NCI-H2171 treated with DMSO at 0.1 percent for 48 hours (cell line): ENCODE results near the gene TEN1.

Source experiments
- DNase-seq: peaks from one replicate; lab custom pipeline; 2025; lab: John Stamatoyannopoulos, UW

Gene TEN1

GRCh38 chr17:75976175-75976848 lies 2.7 kb upstream of the TEN1 start:
- no peak for DNase-seq

GRCh38 chr17:75979705-75980187 lies 706 bp downstream of the TEN1 start:
- DNase-seq, result no peak

GRCh38 chr17:75980188-75981018 lies 1.4 kb downstream of the TEN1 start:
- no peak for DNase-seq

GRCh38 chr17:75981019-75981615 lies 2.1 kb downstream of the TEN1 start:
- no peak for DNase-seq

GRCh38 chr17:75983501-75984181 lies 4.6 kb downstream of the TEN1 start:
- DNase-seq, result no peak

- DNase-seq, result no peak
These were observed 6.9 kb downstream of the TEN1 start for GRCh38 chr17:75985986-75986385.

- no peak for DNase-seq
These were observed 8.0 kb downstream of the TEN1 start for GRCh38 chr17:75987041-75987440.

- DNase-seq, result no peak
These were observed 12.4 kb downstream of the TEN1 start for GRCh38 chr17:75991396-75991795.

GRCh38 chr17:75994802-75995370 lies 15.8 kb downstream of the TEN1 start:
- DNase-seq, result no peak

GRCh38 chr17:75995385-75995925 lies 16.4 kb downstream of the TEN1 start:
- no peak for DNase-seq

GRCh38 chr17:75996665-75997590 lies 17.9 kb downstream of the TEN1 start:
- DNase-seq, result no peak

GRCh38 chr17:75998327-75998795 lies 19.3 kb downstream of the TEN1 start:
- DNase-seq, result no peak

GRCh38 chr17:76000016-76000754 lies 21.1 kb downstream of the TEN1 start:
- DNase-seq, result no peak

- DNase-seq, result no peak
These were observed 21.9 kb downstream of the TEN1 start, which contains the start of gene CDK3 for GRCh38 chr17:76000755-76001521. Gene CDK3 (plus strand): TSS chr17:76000855. CDS start chr17:76001426, 571 bp downstream.

GRCh38 chr17:76002100-76002499 lies 23.1 kb downstream of the TEN1 start:
- DNase-seq, result no peak

GRCh38 chr17:76003915-76004314 lies 24.9 kb downstream of the TEN1 start:
- DNase-seq, result no peak

- no peak for DNase-seq
These were observed 25.8 kb downstream of the TEN1 start for GRCh38 chr17:76004750-76005262.
